GM19467 (cell line): ENCODE results near the gene COL8A1.
A peak's percentile ranks its signal among the peaks of the same experiment; 100 is the strongest.

ENCODE experiments used
- ATAC-seq: cut with Tn5 transposase; IDR thresholded peaks from one replicate; pipeline ENCODE4 v1.9.1; 2021; ENCODE audit warnings: mild to moderate bottlenecking, moderate library complexity; ENCODE audit not compliant: unreplicated experiment

COL8A1 gene

DNA sequence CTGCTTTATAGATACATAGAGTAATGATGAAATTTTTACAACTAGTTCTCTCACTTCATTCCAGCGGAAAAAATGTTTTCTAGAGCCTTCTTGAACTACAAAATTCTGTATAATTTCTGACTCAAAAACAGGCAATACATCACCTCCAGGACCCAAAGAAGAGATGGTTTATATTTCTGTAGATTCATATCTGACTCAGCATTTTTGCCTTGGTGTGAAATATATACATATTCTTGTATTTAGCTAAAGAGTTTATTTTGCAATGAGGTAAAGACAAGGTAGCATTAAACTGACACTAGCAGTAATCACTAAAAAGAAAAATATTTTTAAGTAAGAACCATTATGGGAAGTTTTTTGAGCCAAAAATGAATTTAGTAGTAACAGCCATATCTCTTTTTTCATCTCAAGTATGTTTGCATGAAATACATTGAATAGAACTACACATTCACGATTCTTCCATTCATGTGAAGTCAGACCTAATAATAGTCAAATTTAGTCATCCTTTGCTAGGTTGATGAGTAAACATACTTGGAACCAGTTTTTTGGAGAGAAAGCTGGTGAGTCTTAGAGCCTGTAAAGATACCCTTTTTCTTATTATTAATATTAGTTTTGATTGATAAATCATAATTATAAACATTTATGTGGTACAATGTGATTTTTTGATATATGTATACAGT lies 31.6 kb downstream of the COL8A1 start:
- ATAC-seq = no peak

DNA sequence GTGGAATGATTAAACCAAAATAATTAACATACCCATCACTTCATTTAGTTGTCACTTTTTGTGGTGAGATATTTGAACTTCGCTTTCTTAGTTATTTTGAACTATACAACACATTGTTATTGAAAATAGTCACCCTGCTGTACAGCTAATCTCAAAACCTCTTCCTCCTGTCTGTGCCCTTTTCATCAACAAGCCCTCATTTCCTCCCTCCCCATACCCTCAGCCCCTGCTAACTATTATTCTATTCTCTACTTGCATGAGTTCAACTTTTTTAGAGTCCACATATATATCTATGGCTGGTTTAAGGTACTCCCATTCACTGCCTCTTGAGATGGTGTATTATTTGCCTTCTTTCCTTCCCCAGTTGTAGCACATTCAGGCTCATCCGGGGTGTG lies 32.2 kb downstream of the COL8A1 start:
- ATAC-seq = no peak

DNA sequence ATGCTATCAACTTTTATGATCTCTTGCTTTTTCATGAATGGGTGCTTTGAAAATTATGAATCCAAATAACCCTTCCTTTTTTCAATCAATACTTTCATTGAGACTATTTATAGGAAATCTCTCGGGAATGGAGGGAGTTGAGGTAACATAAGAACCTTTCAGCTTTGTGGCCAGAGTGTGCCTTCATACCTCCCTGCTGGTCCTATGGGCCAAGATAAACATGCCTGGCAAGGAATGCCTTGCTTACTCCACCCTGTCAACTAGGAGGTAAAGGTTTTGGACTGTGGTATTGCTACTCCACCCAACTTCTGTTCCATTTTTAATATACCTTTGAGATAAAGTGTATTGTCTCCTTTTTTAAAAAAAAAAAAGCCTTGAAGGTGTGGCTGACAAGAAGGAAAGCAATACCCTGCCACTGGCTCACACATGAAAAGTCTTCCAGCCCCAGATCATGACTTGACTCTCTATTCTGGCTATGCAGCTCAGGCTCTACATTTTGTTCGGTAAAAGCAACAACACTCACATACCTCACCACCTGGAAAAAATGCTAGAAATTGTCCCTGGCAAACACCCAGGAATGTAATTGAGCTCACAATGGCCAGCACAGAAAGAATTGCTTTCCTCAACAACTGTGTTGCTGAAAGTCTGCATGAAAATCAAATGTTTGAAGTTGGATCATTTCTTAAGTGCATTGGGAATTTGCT lies 35.8 kb downstream of the COL8A1 start:
- no peak for ATAC-seq

GRCh38 chr3:99678023-99678422 lies 39.6 kb downstream of the COL8A1 start:
- no peak for ATAC-seq

- ATAC-seq = no peak
These were observed 40.5 kb downstream of the COL8A1 start for GRCh38 chr3:99678896-99679295.

GRCh38 chr3:99681512-99681911 lies 43.1 kb downstream of the COL8A1 start:
- peak; percentile 61 for ATAC-seq

- ATAC-seq = no peak
These were observed 43.6 kb downstream of the COL8A1 start for GRCh38 chr3:99681976-99682375.

GRCh38 chr3:99683465-99683864 lies 45.1 kb downstream of the COL8A1 start:
- ATAC-seq = no peak

DNA sequence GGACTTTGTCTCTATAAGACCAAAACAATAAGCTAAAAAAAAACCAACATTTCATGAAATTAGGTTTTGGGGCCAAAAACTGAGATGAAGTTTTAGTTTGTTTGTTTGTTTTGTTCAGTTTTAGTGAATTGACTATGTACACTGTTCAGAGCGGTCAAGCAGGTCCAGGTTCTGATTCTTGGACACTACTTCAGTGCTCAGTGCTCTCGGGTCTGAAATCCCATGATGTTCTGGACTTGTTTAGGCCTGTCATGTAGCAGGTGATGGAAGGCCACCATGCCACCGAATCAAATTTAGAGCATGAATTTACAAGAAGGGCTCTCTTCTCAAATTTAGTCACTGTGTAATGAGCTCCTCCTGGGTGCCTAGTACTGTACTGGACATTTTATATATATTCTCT lies 45.5 kb downstream of the COL8A1 start:
- ATAC-seq = no peak

- ATAC-seq = no peak
These were observed 46.2 kb downstream of the COL8A1 start for GRCh38 chr3:99684644-99685043.

DNA sequence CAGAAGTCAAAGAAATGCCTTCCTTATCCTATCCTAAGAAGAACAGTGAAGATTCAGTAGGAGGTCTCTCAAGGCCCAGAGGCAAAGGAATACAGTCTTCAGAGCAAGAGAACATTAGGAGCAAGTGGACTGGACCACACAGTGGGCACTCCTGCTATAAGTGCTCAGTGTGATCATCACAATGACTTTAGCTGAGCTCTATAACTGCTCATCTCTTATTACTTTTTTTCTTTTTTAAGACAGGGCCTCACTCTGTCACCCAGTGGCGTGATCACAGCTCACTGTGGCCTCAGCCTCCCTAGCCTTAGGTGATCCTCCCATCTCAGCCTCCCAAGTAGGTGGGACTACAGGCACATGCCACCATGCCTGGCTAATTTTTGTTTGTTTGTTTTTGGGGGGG lies 48.1 kb downstream of the COL8A1 start:
- ATAC-seq = peak; percentile 9

- ATAC-seq = peak; percentile 66
These were observed 48.7 kb downstream of the COL8A1 start for GRCh38 chr3:99686955-99687612.

GRCh38 chr3:99690761-99691369 lies 52.5 kb downstream of the COL8A1 start:
- ATAC-seq = no peak

DNA sequence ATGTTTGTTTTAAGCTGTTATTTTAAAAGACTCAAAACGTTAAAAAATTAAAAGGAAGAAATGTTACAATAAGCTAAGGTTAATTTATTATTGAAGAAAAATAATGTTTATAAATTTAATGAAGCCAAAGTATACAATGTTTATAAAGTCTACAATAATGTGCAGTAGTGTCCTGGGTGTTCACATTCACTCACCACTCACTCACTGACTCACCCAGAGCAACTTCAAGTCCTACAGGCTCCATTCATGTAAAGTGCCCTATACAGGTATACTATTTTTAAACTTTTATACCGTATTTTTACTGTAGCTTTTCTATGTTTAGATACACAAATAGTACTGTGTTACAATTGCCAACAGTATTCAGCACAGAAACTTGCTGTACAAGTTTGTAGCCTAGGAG lies 55.2 kb downstream of the COL8A1 start:
- no peak for ATAC-seq

GRCh38 chr3:99696497-99696896 lies 58.1 kb downstream of the COL8A1 start:
- no peak for ATAC-seq

DNA sequence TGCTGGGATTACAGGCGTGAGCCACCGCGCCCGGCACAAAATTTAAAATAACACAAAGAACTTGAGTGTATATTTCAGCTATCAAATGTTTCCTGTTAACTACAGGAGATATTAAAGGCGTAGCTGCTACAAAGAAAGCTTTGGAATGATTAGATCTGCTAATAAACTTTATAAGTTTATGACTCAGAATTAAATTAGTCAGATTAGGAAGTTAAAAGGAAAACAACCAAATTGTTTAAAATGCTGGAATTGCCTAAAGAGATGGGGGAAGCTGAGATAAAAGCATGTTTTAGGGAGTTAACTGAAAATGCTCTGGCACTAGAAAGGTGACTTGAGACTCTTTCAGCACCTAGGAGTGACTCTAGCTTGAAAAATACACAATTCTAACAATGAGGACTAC lies 58.9 kb downstream of the COL8A1 start:
- no peak for ATAC-seq

- no peak for ATAC-seq
These were observed 60.5 kb downstream of the COL8A1 start for GRCh38 chr3:99698932-99699331.

DNA sequence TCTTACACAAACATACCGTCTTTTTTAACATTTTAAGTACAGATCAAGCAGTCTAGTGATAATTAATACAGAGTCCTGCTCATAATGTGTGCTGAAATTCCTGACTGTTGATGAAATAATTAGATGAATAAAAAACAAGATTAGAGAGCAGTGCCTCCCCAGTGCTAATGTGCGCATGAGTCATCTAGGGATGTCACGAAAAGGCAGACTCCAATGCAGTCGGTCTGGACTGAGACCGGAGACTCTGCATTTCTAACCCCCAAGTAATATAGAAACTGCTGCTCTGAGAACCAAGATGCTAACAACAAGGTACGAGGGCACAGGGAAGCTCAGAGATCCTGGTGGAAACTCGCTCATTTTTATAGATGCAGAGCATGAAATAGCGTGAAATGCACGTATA lies 61.4 kb downstream of the COL8A1 start:
- ATAC-seq = no peak

- ATAC-seq = no peak
These were observed 62.4 kb downstream of the COL8A1 start for GRCh38 chr3:99700631-99701268.

GRCh38 chr3:99702953-99703943 lies 64.9 kb downstream of the COL8A1 start:
- no peak for ATAC-seq
